Hematopoietic multipotent progenitor cell treated with erythropoietin and hydrocortisone succinate and interleukin-3 and kit ligand, for 4 days (in vitro differentiated cells): ENCODE measurements around the gene SEC61A1.

Experiments
- DNase-seq: peaks from one replicate; pipeline ENCODE4 v3.0.0-alpha.2; 2015

SEC61A1 gene

GRCh38 chr3:128060473-128061381 lies 8.5 kb downstream of the SEC61A1 start:
- no peak for DNase-seq

- no peak for DNase-seq
These were observed 10.0 kb downstream of the SEC61A1 start for GRCh38 chr3:128062033-128062745.

- DNase-seq: no peak
These were observed 11.6 kb downstream of the SEC61A1 start for GRCh38 chr3:128063865-128064264.

GRCh38 chr3:128064962-128065361 lies 12.7 kb downstream of the SEC61A1 start:
- DNase-seq: no peak

- DNase-seq: no peak
These were observed 13.9 kb downstream of the SEC61A1 start for GRCh38 chr3:128066114-128066513.

- no peak for DNase-seq
These were observed 14.4 kb downstream of the SEC61A1 start for GRCh38 chr3:128066676-128067075.

- DNase-seq: peak; percentile 53
These were observed 15.3 kb downstream of the SEC61A1 start for GRCh38 chr3:128067489-128067888.

- peak; percentile 85 for DNase-seq
These were observed 16.0 kb downstream of the SEC61A1 start for GRCh38 chr3:128068156-128068620.

- DNase-seq: no peak
These were observed 17.0 kb downstream of the SEC61A1 start for GRCh38 chr3:128069271-128069670.

GRCh38 chr3:128070898-128071591 lies 18.8 kb downstream of the SEC61A1 start:
- DNase-seq: no peak

- no peak for DNase-seq
These were observed 19.7 kb downstream of the SEC61A1 start for GRCh38 chr3:128071771-128072453.

- no peak for DNase-seq
These were observed 20.4 kb downstream of the SEC61A1 start for GRCh38 chr3:128072454-128073184.

- no peak for DNase-seq
These were observed 21.0 kb downstream of the SEC61A1 start for GRCh38 chr3:128073185-128073725.

GRCh38 chr3:128073807-128074206 lies 21.6 kb downstream of the SEC61A1 start:
- no peak for DNase-seq

GRCh38 chr3:128074851-128075521 lies 22.7 kb downstream of the SEC61A1 start:
- no peak for DNase-seq

GRCh38 chr3:128075522-128076482 lies 23.6 kb downstream of the SEC61A1 start:
- DNase-seq: peak; percentile 94

GRCh38 chr3:128076483-128077201 lies 24.4 kb downstream of the SEC61A1 start:
- peak; percentile 87 for DNase-seq

- peak; percentile 92 for DNase-seq
These were observed 25.0 kb downstream of the SEC61A1 start for GRCh38 chr3:128077202-128077624.

- peak; percentile 35 for DNase-seq
These were observed 25.4 kb downstream of the SEC61A1 start for GRCh38 chr3:128077665-128078064.
